ENCODE measurements around the gene TMEM223.
"Not testable (repeated sequence)": the region's sequence is repeated elsewhere in the genome, so short reads cannot be mapped to it uniquely, and the experiment has no call there.

The TMEM223 gene

GRCh38 chr11:62830904-62831519 is 39.2 kb upstream of the TMEM223 start:
- peaks cover 49% of the 10 kb centered on the region for H3K79me2 ChIP-seq (ENCODE audit: control insufficient read depth, low read length)
- H4K20me1 ChIP-seq (ENCODE audit: control insufficient read depth, insufficient read depth, low read depth, low read length): no peaks in the 10 kb centered on the region
- no peaks in the 10 kb centered on the region for H3K9me3 ChIP-seq (ENCODE audit: control insufficient read depth, insufficient read depth, low read length)
- H3K4me1 ChIP-seq (ENCODE audit: control insufficient read depth, low read length): peaks cover 21% of the 10 kb centered on the region
- peak overlapping the region; percentile 99 for H3K4me3 ChIP-seq (ENCODE audit: low read length)
- peak overlapping the region; percentile 73 for H3K27ac ChIP-seq (ENCODE audit: low read depth, low read length)
- H3K27me3 ChIP-seq (ENCODE audit: control insufficient read depth, low read length): no peaks in the 10 kb centered on the region
- H3F3A ChIP-seq (ENCODE audit: control insufficient read depth, insufficient read depth): peaks cover 15% of the 10 kb centered on the region
- TF ChIP-seq EZH2phosphoT487 (IDR thresholded peaks at IDR 0.05; ENCODE audit: borderline replicate concordance, low read length) (no peak), CTCF (IDR thresholded peaks at IDR 0.05; ENCODE audit: low read depth, low read length, poor library complexity, severe bottlenecking) (no peak)
- H3K36me3 ChIP-seq (ENCODE audit: control insufficient read depth, low read length): peaks cover 52% of the 10 kb centered on the region
- H3K9me2 ChIP-seq (replicated peaks; ENCODE audit: control insufficient read depth, low read length): no peaks in the 10 kb centered on the region
- peak overlapping the region; percentile 99 for H3K4me2 ChIP-seq (ENCODE audit: low read length)

- not testable (repeated sequence) for H3K9me3 ChIP-seq (ENCODE audit: control insufficient read depth, insufficient read depth, low read length); H3K27me3 ChIP-seq (ENCODE audit: control insufficient read depth, low read length); H3K27ac ChIP-seq (ENCODE audit: low read depth, low read length); H3K4me2 ChIP-seq (ENCODE audit: low read length); H3K4me3 ChIP-seq (ENCODE audit: low read length); H3K9me2 ChIP-seq (replicated peaks; ENCODE audit: control insufficient read depth, low read length); H4K20me1 ChIP-seq (ENCODE audit: control insufficient read depth, insufficient read depth, low read depth, low read length); H3F3A ChIP-seq (ENCODE audit: control insufficient read depth, insufficient read depth)
- peaks cover 39% of the 10 kb centered on the region for H3K79me2 ChIP-seq (ENCODE audit: control insufficient read depth, low read length)
- peaks cover 52% of the 10 kb centered on the region for H3K36me3 ChIP-seq (ENCODE audit: control insufficient read depth, low read length)
- peaks cover 18% of the 10 kb centered on the region for H3K4me1 ChIP-seq (ENCODE audit: control insufficient read depth, low read length)
Measured at GRCh38 chr11:62828130-62828529, 36.3 kb upstream of the TMEM223 start.

DNA sequence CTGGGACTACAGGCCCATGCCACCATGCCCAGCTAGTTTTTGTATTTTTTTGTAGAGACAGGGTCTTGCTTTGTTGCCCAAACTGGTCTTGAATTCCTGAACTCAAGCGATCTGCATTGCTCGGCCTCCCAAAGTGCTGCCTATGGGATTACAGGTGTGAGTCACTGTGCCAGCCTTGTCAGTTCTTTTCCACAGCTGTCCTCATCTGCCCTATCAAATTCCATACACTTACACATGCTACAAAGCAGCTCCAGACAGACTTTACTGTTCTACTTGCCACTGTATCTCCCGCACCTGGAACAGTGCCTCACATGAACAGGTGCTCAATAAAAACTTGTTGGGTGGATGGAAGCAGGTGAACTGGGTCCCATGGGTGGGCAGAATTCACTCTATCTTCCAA is 31.9 kb upstream of the TMEM223 start:
- no peaks in the 10 kb centered on the region for H3F3A ChIP-seq (ENCODE audit: control insufficient read depth, insufficient read depth)
- no peaks in the 10 kb centered on the region for H3K9me2 ChIP-seq (replicated peaks; ENCODE audit: control insufficient read depth, low read length)
- peaks cover 12% of the 10 kb centered on the region for H3K79me2 ChIP-seq (ENCODE audit: control insufficient read depth, low read length)
- H3K9me3 ChIP-seq (ENCODE audit: control insufficient read depth, insufficient read depth, low read length): no peaks in the 10 kb centered on the region
- no peaks in the 10 kb centered on the region for H3K4me1 ChIP-seq (ENCODE audit: control insufficient read depth, low read length)
- no peak overlapping the region for H3K4me2 ChIP-seq (ENCODE audit: low read length)
- no peak overlapping the region for H3K4me3 ChIP-seq (ENCODE audit: low read length)
- peaks cover 54% of the 10 kb centered on the region for H3K36me3 ChIP-seq (ENCODE audit: control insufficient read depth, low read length)
- H3K27ac ChIP-seq (ENCODE audit: low read depth, low read length): no peak overlapping the region
- TF ChIP-seq CTCF (IDR thresholded peaks at IDR 0.05; ENCODE audit: low read depth, low read length, poor library complexity, severe bottlenecking): no peak
- TF ChIP-seq EZH2phosphoT487 (IDR thresholded peaks at IDR 0.05; ENCODE audit: borderline replicate concordance, low read length): no peak
- H3K27me3 ChIP-seq (ENCODE audit: control insufficient read depth, low read length): no peaks in the 10 kb centered on the region
- H4K20me1 ChIP-seq (ENCODE audit: control insufficient read depth, insufficient read depth, low read depth, low read length): no peaks in the 10 kb centered on the region

DNA sequence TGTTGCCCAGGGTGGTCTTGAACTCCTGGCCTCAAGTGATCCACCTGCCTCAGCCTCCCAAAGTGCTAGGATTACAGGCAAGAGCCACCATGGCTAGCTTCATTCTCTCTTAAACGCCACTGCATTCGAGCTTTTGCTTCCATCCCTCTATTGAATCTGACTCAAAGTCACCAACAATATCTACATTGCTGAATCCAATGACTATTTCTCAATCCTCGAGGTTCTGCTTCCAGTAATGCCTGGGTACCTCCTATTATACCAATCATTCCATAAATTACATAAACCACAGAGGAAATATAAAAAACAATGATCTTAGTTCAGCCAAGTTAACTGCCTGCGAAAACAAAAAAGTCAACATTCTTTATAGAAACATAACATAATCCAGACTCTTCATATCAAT is 25.3 kb upstream of the TMEM223 start:
- Histone ChIP-seq H3K27ac (ENCODE audit: low read depth, low read length) (no peak overlapping the region), H3K9me3 (ENCODE audit: control insufficient read depth, insufficient read depth, low read length) (no peaks in the 10 kb centered on the region), H3K4me2 (ENCODE audit: low read length) (no peak overlapping the region), H3K4me3 (ENCODE audit: low read length) (no peak overlapping the region), H3K27me3 (ENCODE audit: control insufficient read depth, low read length) (no peaks in the 10 kb centered on the region), H3F3A (ENCODE audit: control insufficient read depth, insufficient read depth) (no peaks in the 10 kb centered on the region), H4K20me1 (ENCODE audit: control insufficient read depth, insufficient read depth, low read depth, low read length) (no peaks in the 10 kb centered on the region), H3K79me2 (ENCODE audit: control insufficient read depth, low read length) (no peaks in the 10 kb centered on the region), H3K36me3 (ENCODE audit: control insufficient read depth, low read length) (peaks cover 11% of the 10 kb centered on the region), H3K4me1 (ENCODE audit: control insufficient read depth, low read length) (no peaks in the 10 kb centered on the region), H3K9me2 (replicated peaks; ENCODE audit: control insufficient read depth, low read length) (no peaks in the 10 kb centered on the region)
- TF ChIP-seq CTCF (IDR thresholded peaks at IDR 0.05; ENCODE audit: low read depth, low read length, poor library complexity, severe bottlenecking) (no peak), EZH2phosphoT487 (IDR thresholded peaks at IDR 0.05; ENCODE audit: borderline replicate concordance, low read length) (no peak)

All from DOHH2 (cell line).